Measurements from ENCODE around the gene CDK5RAP3.
A peak's percentile ranks its signal among the peaks of the same experiment; 100 is the strongest.
"Not testable (repeated sequence)": the region's sequence is repeated elsewhere in the genome, so short reads cannot be mapped to it uniquely, and the experiment has no call there.

CDK5RAP3 gene

DNA sequence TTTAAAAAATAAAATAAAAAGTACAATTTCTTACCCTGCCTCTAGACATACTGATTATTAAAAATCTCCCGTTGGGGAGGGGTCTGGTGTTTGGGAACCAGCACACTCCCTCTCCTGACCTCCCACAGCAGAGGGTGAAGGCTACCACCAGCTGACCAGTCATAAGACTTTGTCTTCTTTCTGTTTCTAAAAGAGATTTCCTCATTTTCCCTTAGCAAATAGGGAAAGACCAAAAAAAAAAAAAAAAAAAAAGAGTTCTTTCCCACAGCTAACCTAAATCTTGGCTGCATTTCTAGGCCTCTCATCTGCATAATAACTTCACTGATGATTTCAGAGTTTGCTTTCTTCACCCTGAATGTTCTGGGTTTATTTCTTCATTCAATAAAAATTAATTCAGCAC, 30.3 kb downstream of the CDK5RAP3 start:
- no peak for DNase-seq

DNA sequence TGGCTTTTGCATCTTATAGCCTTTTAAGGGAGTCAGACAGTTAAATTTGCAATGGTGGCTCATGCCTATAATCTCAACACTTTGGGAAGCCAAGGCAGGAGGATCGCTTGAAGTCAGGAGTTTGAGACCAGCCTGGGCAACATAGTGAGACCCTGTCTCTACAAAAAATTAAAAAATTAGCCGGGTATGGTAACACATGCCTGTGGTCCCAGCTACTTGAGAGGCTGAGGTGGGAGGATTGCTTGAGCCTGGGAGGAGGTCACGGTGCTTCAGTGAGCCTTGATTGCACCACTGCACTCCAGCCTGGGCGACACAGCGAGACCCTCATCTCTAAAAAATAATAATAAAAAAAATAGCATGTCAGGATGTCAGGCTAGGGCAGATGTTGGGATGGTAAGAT, 30.7 kb downstream of the CDK5RAP3 start:
- not testable (repeated sequence) for DNase-seq

GRCh38 chr17:48002266-48002915, 31.5 kb downstream of the CDK5RAP3 start:
- peak in 1 of 2 donors; percentile 15 for DNase-seq

- DNase-seq: no peak
Measured at GRCh38 chr17:48002916-48003416, 32.1 kb downstream of the CDK5RAP3 start.

GRCh38 chr17:48003417-48004151, 32.7 kb downstream of the CDK5RAP3 start:
- no peak for DNase-seq

GRCh38 chr17:48004983-48005382, 34.1 kb downstream of the CDK5RAP3 start:
- no peak for DNase-seq

- no peak for DNase-seq
Measured at GRCh38 chr17:48006936-48007709, 36.2 kb downstream of the CDK5RAP3 start.

DNA sequence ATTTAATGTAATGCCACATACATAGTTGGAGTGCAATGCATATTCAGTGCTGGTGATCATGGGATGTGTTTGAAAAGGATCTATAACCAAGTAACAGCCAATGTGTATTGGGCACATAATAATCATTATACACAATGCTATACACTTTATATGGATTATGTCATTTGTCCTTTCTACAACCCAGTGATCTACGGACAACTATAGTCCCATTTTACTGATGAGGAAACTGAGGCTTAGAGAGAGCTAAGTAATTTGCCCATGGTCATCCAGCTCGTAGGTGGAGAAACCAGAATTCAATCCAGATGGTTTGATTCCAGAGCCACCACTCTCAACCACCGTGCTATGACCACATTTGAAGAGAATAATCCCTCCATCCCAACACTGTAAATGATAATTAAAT, 39.3 kb downstream of the CDK5RAP3 start:
- DNase-seq: no peak

DNA sequence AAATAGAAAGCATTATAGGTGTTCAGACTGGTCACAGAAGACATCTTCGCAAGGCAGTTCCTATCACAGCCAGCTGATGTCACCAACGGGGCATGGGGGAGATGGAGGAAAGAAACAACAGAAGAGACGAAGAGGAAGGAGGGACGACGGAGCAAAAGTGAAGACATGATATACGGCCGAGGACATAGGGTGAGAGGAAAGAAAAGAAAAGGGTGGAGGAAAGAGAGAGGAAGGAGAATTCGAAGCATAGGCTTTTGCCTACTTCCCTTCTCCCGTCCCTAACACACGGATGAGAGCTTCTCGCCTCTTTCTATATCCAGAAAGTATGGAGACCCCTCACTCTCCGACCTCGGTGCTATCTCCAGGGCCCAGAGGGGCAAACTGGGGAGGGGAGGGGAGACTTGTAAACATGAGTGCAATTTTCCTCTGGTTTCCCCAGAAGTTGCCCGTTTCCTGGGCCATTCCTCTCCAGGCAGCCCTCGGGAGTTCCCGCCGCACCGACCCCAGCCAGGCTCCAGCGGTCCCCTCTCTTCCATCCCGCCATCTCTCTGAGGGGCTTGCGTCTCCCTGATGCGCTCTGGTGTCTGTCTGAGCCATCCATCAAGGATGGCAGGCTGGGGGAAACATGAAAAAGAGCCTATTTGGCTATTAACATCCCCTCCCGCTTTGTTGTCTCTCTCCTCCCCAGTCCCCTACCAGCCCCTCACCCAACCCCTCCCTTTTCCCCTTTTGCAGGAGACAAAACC, 40.7 kb downstream of the CDK5RAP3 start:
- peak; percentile 36 to 59 for DNase-seq

GRCh38 chr17:48012151-48012520, 41.2 kb downstream of the CDK5RAP3 start:
- peak; percentile 73 to 76 for DNase-seq

GRCh38 chr17:48012654-48013053, 41.7 kb downstream of the CDK5RAP3 start:
- DNase-seq: no peak

GRCh38 chr17:48013876-48014594, 43.1 kb downstream of the CDK5RAP3 start:
- DNase-seq: no peak

GRCh38 chr17:48014595-48015111, 43.7 kb downstream of the CDK5RAP3 start:
- DNase-seq: no peak

GRCh38 chr17:48016112-48016511, 45.2 kb downstream of the CDK5RAP3 start:
- no peak for DNase-seq

DNA sequence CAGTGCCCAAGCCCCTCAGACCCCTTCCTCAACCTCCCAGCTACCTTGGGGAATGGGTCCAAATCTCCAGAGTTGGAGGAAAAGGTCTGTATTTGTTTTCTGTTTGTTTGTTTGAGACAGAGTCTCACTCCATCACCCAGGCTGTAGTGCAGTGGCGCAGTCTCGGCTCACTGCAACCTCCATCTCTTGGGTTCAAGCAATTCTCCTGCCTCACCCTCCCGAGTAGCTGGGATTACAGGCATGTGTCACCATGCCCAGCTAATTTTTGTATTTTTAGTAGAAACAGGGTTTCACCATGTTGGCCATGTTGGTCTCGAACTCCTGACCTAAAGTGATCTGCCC, 46.9 kb downstream of the CDK5RAP3 start:
- not testable (repeated sequence) for DNase-seq

DNA sequence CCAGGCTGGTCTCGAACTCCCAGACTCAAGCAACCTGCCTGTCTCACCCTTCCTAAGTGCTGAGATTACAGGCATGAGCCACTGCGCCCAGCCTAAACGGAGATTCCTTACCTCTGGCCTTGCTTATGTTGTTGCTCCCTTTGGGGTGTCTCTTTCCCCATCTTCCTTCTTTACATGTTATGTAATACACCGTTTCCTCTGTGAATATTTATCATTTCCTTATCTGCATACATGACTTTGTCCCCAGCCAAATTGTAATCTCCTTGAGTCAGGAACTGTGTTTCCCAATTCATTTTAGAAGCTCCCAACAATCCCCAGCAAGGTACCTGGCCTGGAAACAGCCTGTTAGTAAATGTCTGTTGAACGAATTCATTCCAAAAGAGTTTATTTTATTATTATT, 51.0 kb downstream of the CDK5RAP3 start:
- no peak for DNase-seq

DNA sequence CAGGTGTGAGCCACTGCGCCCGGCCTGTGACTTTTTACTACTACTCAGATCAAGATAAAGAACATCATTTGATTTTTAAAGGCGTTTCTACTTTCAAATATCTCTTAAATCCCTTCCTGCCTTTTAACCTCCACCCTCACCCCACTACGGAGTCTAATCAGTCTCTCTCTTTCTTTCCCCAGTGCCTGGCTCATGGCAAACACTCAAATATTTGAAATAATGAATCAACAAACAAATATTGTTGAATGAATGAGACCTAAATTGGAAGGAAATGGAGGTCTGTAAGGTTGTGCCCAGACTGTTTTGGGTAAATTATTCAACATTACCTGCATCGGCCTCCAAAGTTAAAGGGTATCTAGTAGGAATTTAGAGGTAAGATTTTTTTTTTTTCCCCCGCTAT, 52.0 kb downstream of the CDK5RAP3 start:
- no peak for DNase-seq

GRCh38 chr17:48023400-48024148, 52.7 kb downstream of the CDK5RAP3 start:
- peak; percentile 43 to 49 for DNase-seq

- peak; percentile 34 to 52 for DNase-seq
Measured at GRCh38 chr17:48024149-48025039, 53.5 kb downstream of the CDK5RAP3 start.

All from CD4-positive, alpha-beta T cell treated with Interleukin-1 beta for 1 hour (primary cell).